ENCODE results near the gene AKAP8L. TPM values are rescaled to one million over a fixed set of nuclear protein-coding genes. Genes with fewer than 3 reads are reported as not detected.

Gene AKAP8L
- total and polyA plus RNA-seq, 2 of the 8 experiments (the other 6 are each of a cell fraction or from before 2014, with no cell fraction given) = 75.1 to 138 TPM

GRCh38 chr19:15358918-15359317 lies 59.9 kb downstream of the AKAP8L start:
- H3K23ac ChIP-seq (ENCODE audit: insufficient read length) = no peak overlapping the region
- H3K9ac ChIP-seq (replicated peaks in 1 of 4; ENCODE audit: extremely low read depth in 1 of 4, low read depth in 3 of 4, low read length in 3 of 4) = no peak overlapping the region
- H2AK5ac ChIP-seq (ENCODE audit: low read depth, low read length) = no peak overlapping the region
- no peaks in the 10 kb centered on the region for H3K23me2 ChIP-seq (ENCODE audit: low read depth, low read length)
- no peak overlapping the region for H3K14ac ChIP-seq (ENCODE audit: insufficient read length)
- ChIA-PET POLR2A (ENCODE audit: partially characterized antibody) (interaction anchor here (0.6 to 5.9 kb wide), 7 partner anchors 9 to 171 kb away, joined by 3 to 30 read pairs (median 4); partner anchors contain the start of gene AKAP8), CTCF (ENCODE audit: partially characterized antibody) (interaction anchor here (0.5 to 2.0 kb wide), 8 partner anchors 9 to 197 kb away, joined by 3 to 7 read pairs (median 3); no protein-coding TSS in a partner anchor)
- H3K4me3 ChIP-seq (ENCODE audit: extremely low read depth in 1 of 4, insufficient read depth in 2 of 4, low read depth in 3 of 4, low read length in 4 of 4) = no peak overlapping the region
- no peak overlapping the region for H3K27ac ChIP-seq (ENCODE audit: low read depth, low read length)
- no peak overlapping the region for H2BK15ac ChIP-seq (ENCODE audit: low read length)
- no peak overlapping the region for H4K8ac ChIP-seq (ENCODE audit: extremely low read depth, insufficient read depth, low read length)
- H3K79me1 ChIP-seq (ENCODE audit: low read depth, low read length) = no peaks in the 10 kb centered on the region
- H2BK120ac ChIP-seq (replicated peaks; ENCODE audit: low read depth, low read length) = no peak overlapping the region
- H3K56ac ChIP-seq (replicated peaks; ENCODE audit: insufficient read length, low read depth, low read length) = no peak overlapping the region
- H3K4ac ChIP-seq (replicated peaks; ENCODE audit: insufficient read length, low read depth, low read length) = no peak overlapping the region
- no peaks in the 10 kb centered on the region for H3K27me3 ChIP-seq (replicated peaks in 1 of 4; ENCODE audit: control insufficient read depth in 3 of 4, extremely low read depth in 1 of 4, insufficient read depth in 3 of 4, low read length in 3 of 4)
- 90% methylated on average over 3 of the region's 3 CpGs; no CpG with 5 or more reads in 1 of the 2 experiments for WGBS, 2 experiments (ENCODE audit: extremely low coverage in 1 of 2, insufficient coverage in 1 of 2, insufficient read length in 1 of 2, insufficient replicate concordance in 2 of 2, low coverage in 1 of 2, low lambda C conversion rate in 2 of 2, missing lambda C conversion rate in 1 of 2)
- no peak overlapping the region for H2BK12ac ChIP-seq (ENCODE audit: low read depth, low read length)
- no peak overlapping the region for H4K5ac ChIP-seq (ENCODE audit: insufficient read length, low read depth, low read length)
- no peaks in the 10 kb centered on the region; a peak in 1 of 4 replicates for H3K9me3 ChIP-seq (ENCODE audit: insufficient read depth in 2 of 2, low read depth in 1 of 2, low read length in 1 of 2)
- H3K4me2 ChIP-seq (ENCODE audit: insufficient read depth in 1 of 2, low read depth in 2 of 2, low read length in 2 of 2) = no peak overlapping the region
- H3K18ac ChIP-seq (ENCODE audit: extremely low read depth, low read length) = no peak overlapping the region
- no peak overlapping the region for H2BK5ac ChIP-seq (ENCODE audit: low read depth, low read length)
- no peak overlapping the region for H2BK20ac ChIP-seq (ENCODE audit: low read length)
- FAIRE-seq (no peak), DNase-seq (ENCODE audit: low read depth in 1 of 2, low spot score in 2 of 2) (no peak)
- no peaks in the 10 kb centered on the region for H3K4me1 ChIP-seq (replicated peaks in 1 of 4; ENCODE audit: control insufficient read depth in 3 of 4, insufficient read depth in 4 of 4, low read length in 3 of 4)
- H3K36me3 ChIP-seq (ENCODE audit: control insufficient read depth in 2 of 4, insufficient read depth in 4 of 4, low read length in 3 of 4) = peaks cover 30 to 74% (median 53%) of the 10 kb centered on the region in 4 experiments
- H4K20me1 ChIP-seq (replicated peaks in 1 of 2; ENCODE audit: control insufficient read depth in 1 of 2, insufficient read depth in 2 of 2, low read length in 2 of 2) = peaks cover 2 to 4% of the 10 kb centered on the region in 2 experiments
- H4K91ac ChIP-seq (replicated peaks; ENCODE audit: insufficient read length, low read length) = no peak overlapping the region
- no peak overlapping the region for H2AFZ ChIP-seq (ENCODE audit: low read length)
- H3K79me2 ChIP-seq (ENCODE audit: control insufficient read depth in 1 of 2, insufficient read depth in 2 of 2, low read length in 2 of 2) = no peaks in the 10 kb centered on the region
- TF ChIP-seq CEBPB (IDR thresholded peaks at IDR 0.05; ENCODE audit: low read depth, low read length) (no peak), JUN (IDR thresholded peaks at IDR 0.05; ENCODE audit: low read depth, low read length) (no peak), RAD21 (IDR thresholded peaks at IDR 0.05 in 1 of 2, conservative IDR thresholded peaks at IDR 0.05 in 1 of 2; ENCODE audit: low read depth in 2 of 2, low read length in 2 of 2) (no peak), CREB1 (IDR thresholded peaks at IDR 0.05) (no peak), BCL11A (IDR thresholded peaks at IDR 0.05; ENCODE audit: low read depth in 2 of 2, low read length in 2 of 2) (no peak), BRCA1 (IDR thresholded peaks at IDR 0.05; ENCODE audit: low read depth, low read length) (no peak), CHD1 (IDR thresholded peaks at IDR 0.05; ENCODE audit: low read depth, low read length) (no peak), ZNF274 (IDR thresholded peaks at IDR 0.05; ENCODE audit: borderline replicate concordance, extremely low read depth, low read length) (no peak), NRF1 (IDR thresholded peaks at IDR 0.05; ENCODE audit: low read depth, low read length) (no peak), JUND (IDR thresholded peaks at IDR 0.05; ENCODE audit: low read length) (no peak), POU5F1 (IDR thresholded peaks at IDR 0.05; ENCODE audit: low read depth, low read length) (no peak), POLR2A (IDR thresholded peaks at IDR 0.05; ENCODE audit: control extremely low read depth in 1 of 2, low read depth in 2 of 2, low read length in 2 of 2) (no peak), EP300 (IDR thresholded peaks at IDR 0.05; ENCODE audit: borderline replicate concordance in 1 of 2, low read depth in 2 of 2, low read length in 2 of 2) (no peak), TEAD4 (IDR thresholded peaks at IDR 0.05; ENCODE audit: low read depth, low read length) (no peak), CHD2 (IDR thresholded peaks at IDR 0.05; ENCODE audit: low read length) (no peak)

All from H1 (cell line).